ENCODE data around the gene MYRIP.

GRCh38 chr3:40254491-40254890 is 445.1 kb downstream of the MYRIP start:
- no peak for TF ChIP-seq CTCF (IDR thresholded peaks at IDR 0.05)
- TF ChIP-seq POLR2A (IDR thresholded peaks at IDR 0.05) = no peak

Data from testis (tissue), 2 donors.